MM.1S (cell line): ENCODE results near the gene TGFA.

ENCODE experiments used
- EZH2 ChIP-seq: fragments of 300-600 bp; sonication (generic); optimal IDR thresholded peaks from 2 replicates; pipeline ENCODE3; 2017; ENCODE audit warnings: low read depth, mild to moderate bottlenecking, antibody characterized with exemption, low read length, mixed read lengths
- EZH2phosphoT487 ChIP-seq: fragments of 300-600 bp; sonication (generic); IDR thresholded peaks from 2 replicates; pipeline ENCODE4 v1.6.1; 2018; ENCODE audit warnings: antibody characterized with exemption, low read length
- TF ChIP-seq, protein P1 (sequence below): fragments of 300-600 bp; sonication (generic); IDR thresholded peaks from 2 replicates; pipeline ENCODE4 v1.5.1; 2016; ENCODE audit warnings: antibody characterized with exemption, low read length, mixed read lengths

DNA sequence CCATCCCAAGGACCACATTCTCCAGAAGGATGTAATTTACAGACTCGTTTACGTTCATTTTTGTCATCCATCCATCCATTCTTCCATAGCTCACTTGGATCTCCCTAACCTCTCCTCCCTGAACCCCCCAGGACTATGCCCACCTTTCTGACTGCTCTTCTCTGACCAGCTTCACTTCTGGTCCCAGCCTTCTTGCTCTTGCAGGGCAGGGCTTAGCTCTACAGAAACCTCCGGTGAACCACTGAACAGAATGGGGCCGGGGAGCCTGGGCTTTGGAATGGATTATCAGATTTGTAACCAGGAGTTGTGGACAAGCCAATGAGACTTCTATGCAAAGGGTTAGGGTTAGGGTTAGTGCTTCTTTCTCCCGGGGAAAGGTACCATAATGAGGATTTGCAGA, 95.0 kb downstream of the TGFA start:
- TF ChIP-seq, protein P1, sequence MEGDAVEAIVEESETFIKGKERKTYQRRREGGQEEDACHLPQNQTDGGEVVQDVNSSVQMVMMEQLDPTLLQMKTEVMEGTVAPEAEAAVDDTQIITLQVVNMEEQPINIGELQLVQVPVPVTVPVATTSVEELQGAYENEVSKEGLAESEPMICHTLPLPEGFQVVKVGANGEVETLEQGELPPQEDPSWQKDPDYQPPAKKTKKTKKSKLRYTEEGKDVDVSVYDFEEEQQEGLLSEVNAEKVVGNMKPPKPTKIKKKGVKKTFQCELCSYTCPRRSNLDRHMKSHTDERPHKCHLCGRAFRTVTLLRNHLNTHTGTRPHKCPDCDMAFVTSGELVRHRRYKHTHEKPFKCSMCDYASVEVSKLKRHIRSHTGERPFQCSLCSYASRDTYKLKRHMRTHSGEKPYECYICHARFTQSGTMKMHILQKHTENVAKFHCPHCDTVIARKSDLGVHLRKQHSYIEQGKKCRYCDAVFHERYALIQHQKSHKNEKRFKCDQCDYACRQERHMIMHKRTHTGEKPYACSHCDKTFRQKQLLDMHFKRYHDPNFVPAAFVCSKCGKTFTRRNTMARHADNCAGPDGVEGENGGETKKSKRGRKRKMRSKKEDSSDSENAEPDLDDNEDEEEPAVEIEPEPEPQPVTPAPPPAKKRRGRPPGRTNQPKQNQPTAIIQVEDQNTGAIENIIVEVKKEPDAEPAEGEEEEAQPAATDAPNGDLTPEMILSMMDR, result no peak
- TF ChIP-seq EZH2 (no peak), EZH2phosphoT487 (no peak)
